ENCODE results near the gene FOXO3B.
"Not testable (repeated sequence)": the region's sequence is repeated elsewhere in the genome, so short reads cannot be mapped to it uniquely, and the experiment has no call there.

- TF ChIP-seq CTCF (IDR thresholded peaks at IDR 0.05; ENCODE audit: low read length); EZH2 (optimal IDR thresholded peaks at IDR 0.05; ENCODE audit: low read depth, low read length): not testable (repeated sequence)
Observed at GRCh38 chr17:18723509-18723908, 41.4 kb upstream of the FOXO3B start.
